Measurements from ENCODE around the gene PGD. TPM values are rescaled to one million over a fixed set of nuclear protein-coding genes. Genes with fewer than 3 reads are reported as not detected.

Gene PGD
- total and polyA plus RNA-seq, 10 of the 15 experiments (the other 5 are each of a cell fraction or from before 2014, with no cell fraction given) = 108 to 262 (median 171) TPM

DNA sequence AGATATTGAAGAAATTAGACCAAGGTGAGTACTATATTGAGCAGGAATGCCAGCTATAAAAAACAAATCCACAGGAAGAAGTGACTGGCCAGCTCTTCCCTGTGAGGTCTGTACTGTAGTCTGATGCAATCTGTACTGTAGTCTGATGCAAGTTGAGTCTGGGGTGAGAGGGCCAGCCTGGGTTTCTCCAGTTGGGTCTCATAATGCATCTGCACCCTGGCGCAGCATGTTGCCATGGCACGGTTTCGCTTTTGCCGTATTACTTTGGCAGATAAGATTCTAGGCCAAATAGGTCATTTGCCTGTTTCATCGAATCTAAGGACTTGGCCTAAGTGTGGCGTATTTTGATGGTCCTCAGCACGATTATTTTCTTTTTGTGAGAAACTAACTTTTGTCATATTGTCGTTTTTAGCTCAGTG is 24.4 kb upstream of the PGD start:
- ATAC-seq (no peak), FAIRE-seq (no peak), DNase-seq (ENCODE audit: low read depth, low spot score) (no peak)
- H4K20me1 ChIP-seq (ENCODE audit: control insufficient read depth, insufficient read depth) = no peaks in the 10 kb centered on the region
- no peak overlapping the region for H3K4me3 ChIP-seq
- CTCF ChIA-PET = interaction anchor here (0.6 kb wide), 1 partner anchor 117 kb away, joined by 3 read pairs; no protein-coding TSS in a partner anchor
- RAD21 ChIA-PET (ENCODE audit: unreplicated experiment) = no interaction called here
- H3K36me3 ChIP-seq (ENCODE audit: control insufficient read depth in 2 of 2, insufficient read depth in 2 of 2, low read length in 1 of 2) = peaks cover 2% of the 10 kb centered on the region in 2 experiments; a peak in 3 of 4 replicates
- intact Hi-C loops (cut with micrococcal nuclease; ENCODE audit: unreplicated experiment) = no loop called here
- no peaks in the 10 kb centered on the region for H3K27me3 ChIP-seq (replicated peaks in 1 of 2; ENCODE audit: control insufficient read depth in 2 of 2, insufficient read depth in 2 of 2, low read length in 1 of 2)
- POLR2A ChIA-PET = no interaction called here
- 79% methylated on average over 8 of the region's 8 CpGs for WGBS (ENCODE audit: insufficient coverage, insufficient replicate concordance, low lambda C conversion rate, missing lambda C conversion rate)
- H2AFZ ChIP-seq (ENCODE audit: control insufficient read depth, low read depth, low read length) = no peak overlapping the region
- H3K79me2 ChIP-seq (ENCODE audit: control insufficient read depth, insufficient read depth, low read length) = no peaks in the 10 kb centered on the region
- no peak overlapping the region for H3K4me2 ChIP-seq (ENCODE audit: control insufficient read depth, insufficient read depth)
- in situ Hi-C loops (cut with MboI) = no loop called here
- SMC1A ChIA-PET (ENCODE audit: uncharacterized antibody, unreplicated experiment) = no interaction called here
- no TSS peak for BruUV-seq (replicated peaks)
- no peak for TF ChIP-seq E2F8 (IDR thresholded peaks at IDR 0.05; ENCODE audit: low read depth, partially characterized antibody)
- no peak for TF ChIP-seq JUNB (IDR thresholded peaks at IDR 0.05)
- no peak for TF ChIP-seq IRF4 (IDR thresholded peaks at IDR 0.05; ENCODE audit: low read depth, low read length)
- TF ChIP-seq, protein P1, sequence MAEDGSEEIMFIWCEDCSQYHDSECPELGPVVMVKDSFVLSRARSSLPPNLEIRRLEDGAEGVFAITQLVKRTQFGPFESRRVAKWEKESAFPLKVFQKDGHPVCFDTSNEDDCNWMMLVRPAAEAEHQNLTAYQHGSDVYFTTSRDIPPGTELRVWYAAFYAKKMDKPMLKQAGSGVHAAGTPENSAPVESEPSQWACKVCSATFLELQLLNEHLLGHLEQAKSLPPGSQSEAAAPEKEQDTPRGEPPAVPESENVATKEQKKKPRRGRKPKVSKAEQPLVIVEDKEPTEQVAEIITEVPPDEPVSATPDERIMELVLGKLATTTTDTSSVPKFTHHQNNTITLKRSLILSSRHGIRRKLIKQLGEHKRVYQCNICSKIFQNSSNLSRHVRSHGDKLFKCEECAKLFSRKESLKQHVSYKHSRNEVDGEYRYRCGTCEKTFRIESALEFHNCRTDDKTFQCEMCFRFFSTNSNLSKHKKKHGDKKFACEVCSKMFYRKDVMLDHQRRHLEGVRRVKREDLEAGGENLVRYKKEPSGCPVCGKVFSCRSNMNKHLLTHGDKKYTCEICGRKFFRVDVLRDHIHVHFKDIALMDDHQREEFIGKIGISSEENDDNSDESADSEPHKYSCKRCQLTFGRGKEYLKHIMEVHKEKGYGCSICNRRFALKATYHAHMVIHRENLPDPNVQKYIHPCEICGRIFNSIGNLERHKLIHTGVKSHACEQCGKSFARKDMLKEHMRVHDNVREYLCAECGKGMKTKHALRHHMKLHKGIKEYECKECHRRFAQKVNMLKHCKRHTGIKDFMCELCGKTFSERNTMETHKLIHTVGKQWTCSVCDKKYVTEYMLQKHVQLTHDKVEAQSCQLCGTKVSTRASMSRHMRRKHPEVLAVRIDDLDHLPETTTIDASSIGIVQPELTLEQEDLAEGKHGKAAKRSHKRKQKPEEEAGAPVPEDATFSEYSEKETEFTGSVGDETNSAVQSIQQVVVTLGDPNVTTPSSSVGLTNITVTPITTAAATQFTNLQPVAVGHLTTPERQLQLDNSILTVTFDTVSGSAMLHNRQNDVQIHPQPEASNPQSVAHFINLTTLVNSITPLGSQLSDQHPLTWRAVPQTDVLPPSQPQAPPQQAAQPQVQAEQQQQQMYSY (CRISPR knock-in tag; IDR thresholded peaks at IDR 0.05) = no peak
- TF ChIP-seq SREBF2 (IDR thresholded peaks at IDR 0.05; ENCODE audit: low read length) = no peak
- no peak for TF ChIP-seq HDGF (IDR thresholded peaks at IDR 0.05)
- no peak for TF ChIP-seq PAX5 (IDR thresholded peaks at IDR 0.05; ENCODE audit: borderline replicate concordance, low read depth, low read length)
- peaks cover 6% of the 10 kb centered on the region for H3K4me1 ChIP-seq (ENCODE audit: control insufficient read depth, insufficient read depth, low read length)
- H3K9me3 ChIP-seq (replicated peaks; ENCODE audit: control insufficient read depth, insufficient read depth, low read length) = no peaks in the 10 kb centered on the region
- H3K27ac ChIP-seq (ENCODE audit: control insufficient read depth, insufficient read depth) = no peak overlapping the region
- H3K9ac ChIP-seq (ENCODE audit: control insufficient read depth, insufficient read depth, low read length) = no peak overlapping the region

All from GM12878 (cell line).